Measurements from ENCODE around the gene S100PBP. TPM values are rescaled to one million over a fixed set of nuclear protein-coding genes. Genes with fewer than 3 reads are reported as not detected.

S100PBP gene
- total RNA-seq, 1 donor from 2014 or later = 40.1 TPM

DNA sequence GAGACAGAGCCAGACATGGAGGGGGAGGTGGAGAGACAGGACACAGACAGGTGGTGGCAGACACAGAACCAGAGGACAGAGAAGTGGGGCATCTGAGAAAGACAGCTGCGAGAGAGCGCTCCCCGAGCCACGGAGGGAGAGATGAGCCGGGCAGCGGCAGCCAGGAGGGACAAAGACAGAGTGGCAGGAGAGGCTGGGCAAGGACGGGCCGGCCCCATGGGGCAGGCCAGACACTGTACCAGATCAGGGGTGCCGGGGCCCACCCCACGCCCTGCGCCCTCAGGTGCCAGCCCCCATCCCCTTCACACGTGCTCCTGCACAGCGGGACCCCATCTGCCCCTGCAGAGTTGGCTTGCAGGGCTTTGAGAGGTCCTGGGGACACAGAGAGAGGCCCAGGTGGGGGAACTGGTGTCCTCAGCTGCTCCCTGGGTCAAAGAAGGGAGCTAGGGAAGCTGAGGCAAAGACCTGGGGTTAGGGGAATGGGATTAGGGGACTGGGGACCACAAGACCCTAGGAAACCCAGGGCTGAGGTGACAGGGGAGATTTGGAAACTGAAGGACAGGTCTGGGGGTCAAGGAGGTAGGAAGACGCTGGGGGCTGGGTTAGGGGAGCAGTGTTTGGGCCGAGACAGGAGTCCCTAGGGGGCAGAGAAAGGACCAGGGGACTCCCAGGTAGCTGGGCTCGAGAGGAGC lies 52.6 kb downstream of the S100PBP start:
- H3K4me3 Mint-ChIP-seq (ENCODE audit: unreplicated experiment) = peak overlapping the region; percentile 97
- peak overlapping the region; percentile 92 for H3K27ac Mint-ChIP-seq (ENCODE audit: unreplicated experiment)
- H3K36me3 Mint-ChIP-seq (ENCODE audit: unreplicated experiment) = peaks cover 14% of the 10 kb centered on the region
- H3K27me3 Mint-ChIP-seq (ENCODE audit: unreplicated experiment) = peaks cover 16% of the 10 kb centered on the region
- peaks cover 28% of the 10 kb centered on the region for H3K9me3 Mint-ChIP-seq (ENCODE audit: unreplicated experiment)
- H3K4me1 Mint-ChIP-seq (ENCODE audit: low read depth, unreplicated experiment) = peaks cover 22% of the 10 kb centered on the region
- peak; percentile 46 for DNase-seq
- TF ChIP-seq, protein P1, sequence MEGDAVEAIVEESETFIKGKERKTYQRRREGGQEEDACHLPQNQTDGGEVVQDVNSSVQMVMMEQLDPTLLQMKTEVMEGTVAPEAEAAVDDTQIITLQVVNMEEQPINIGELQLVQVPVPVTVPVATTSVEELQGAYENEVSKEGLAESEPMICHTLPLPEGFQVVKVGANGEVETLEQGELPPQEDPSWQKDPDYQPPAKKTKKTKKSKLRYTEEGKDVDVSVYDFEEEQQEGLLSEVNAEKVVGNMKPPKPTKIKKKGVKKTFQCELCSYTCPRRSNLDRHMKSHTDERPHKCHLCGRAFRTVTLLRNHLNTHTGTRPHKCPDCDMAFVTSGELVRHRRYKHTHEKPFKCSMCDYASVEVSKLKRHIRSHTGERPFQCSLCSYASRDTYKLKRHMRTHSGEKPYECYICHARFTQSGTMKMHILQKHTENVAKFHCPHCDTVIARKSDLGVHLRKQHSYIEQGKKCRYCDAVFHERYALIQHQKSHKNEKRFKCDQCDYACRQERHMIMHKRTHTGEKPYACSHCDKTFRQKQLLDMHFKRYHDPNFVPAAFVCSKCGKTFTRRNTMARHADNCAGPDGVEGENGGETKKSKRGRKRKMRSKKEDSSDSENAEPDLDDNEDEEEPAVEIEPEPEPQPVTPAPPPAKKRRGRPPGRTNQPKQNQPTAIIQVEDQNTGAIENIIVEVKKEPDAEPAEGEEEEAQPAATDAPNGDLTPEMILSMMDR (IDR thresholded peaks at IDR 0.05; ENCODE audit: partially characterized antibody, unreplicated experiment) = no peak

DNA sequence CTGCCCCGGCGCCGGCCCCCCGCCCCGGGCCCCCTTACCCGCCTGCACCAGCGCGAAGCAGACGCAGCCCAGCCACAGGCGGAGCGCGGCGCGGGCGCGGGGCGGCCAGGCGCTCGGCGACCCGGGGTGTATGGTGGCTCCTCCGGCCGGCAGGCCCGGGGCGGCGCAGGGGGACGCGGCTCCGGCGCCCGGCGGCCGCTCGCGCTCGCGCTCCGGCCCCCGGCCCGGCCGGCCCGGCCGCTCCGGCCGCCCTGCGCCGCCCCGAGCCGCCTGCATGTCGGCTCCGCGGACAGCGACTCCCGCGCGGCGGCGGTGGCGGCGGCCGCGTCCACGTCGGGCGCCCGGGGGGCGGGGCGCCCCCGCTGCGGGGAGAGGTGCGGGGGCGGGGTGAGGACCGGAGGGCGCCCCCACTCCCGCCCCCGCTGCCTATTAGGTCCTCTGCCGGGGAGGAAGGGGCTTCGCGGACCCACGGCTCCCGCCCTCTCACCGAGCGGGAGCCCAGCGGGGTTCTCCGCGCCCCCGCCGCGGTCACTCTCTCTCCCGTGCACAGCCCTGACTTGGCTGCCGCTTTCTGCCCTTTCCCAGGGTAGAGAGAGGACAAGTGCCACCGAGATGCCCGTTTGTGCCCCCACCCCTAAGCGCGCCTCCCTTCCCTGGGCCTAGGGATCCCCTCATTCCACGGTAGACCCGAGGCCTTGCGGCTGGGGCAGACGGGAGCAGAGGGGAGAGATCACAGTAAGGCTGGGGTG lies 53.3 kb downstream of the S100PBP start, which contains the start of gene FNDC5:
FNDC5 (minus strand) TSS at position 298 of the 749 bp plus-strand sequence.
- peaks cover 14% of the 10 kb centered on the region for H3K36me3 Mint-ChIP-seq (ENCODE audit: unreplicated experiment)
- peaks cover 16% of the 10 kb centered on the region for H3K27me3 Mint-ChIP-seq (ENCODE audit: unreplicated experiment)
- H3K27ac Mint-ChIP-seq (ENCODE audit: unreplicated experiment) = peak within 1 kb of the TSS; percentile 98
- peak; percentile 63 for DNase-seq
- TF ChIP-seq, protein P1 (IDR thresholded peaks at IDR 0.05; ENCODE audit: partially characterized antibody, unreplicated experiment) = no peak
- H3K4me1 Mint-ChIP-seq (ENCODE audit: low read depth, unreplicated experiment) = peaks cover 28% of the 10 kb centered on the region
- H3K9me3 Mint-ChIP-seq (ENCODE audit: unreplicated experiment) = peaks cover 31% of the 10 kb centered on the region
- H3K4me3 Mint-ChIP-seq (ENCODE audit: unreplicated experiment) = peak within 1 kb of the TSS; percentile 97

GRCh38 chr1:32871364-32872191 lies 54.1 kb downstream of the S100PBP start:
- Mint-ChIP-seq H3K36me3 (ENCODE audit: unreplicated experiment) (peaks cover 9% of the 10 kb centered on the region), H3K4me3 (ENCODE audit: unreplicated experiment) (peak overlapping the region; percentile 95), H3K9me3 (ENCODE audit: unreplicated experiment) (peaks cover 31% of the 10 kb centered on the region), H3K4me1 (ENCODE audit: low read depth, unreplicated experiment) (peaks cover 35% of the 10 kb centered on the region), H3K27ac (ENCODE audit: unreplicated experiment) (peak overlapping the region; percentile 98), H3K27me3 (ENCODE audit: unreplicated experiment) (peaks cover 16% of the 10 kb centered on the region)
- DNase-seq = no peak
- TF ChIP-seq, protein P1 (IDR thresholded peaks at IDR 0.05; ENCODE audit: partially characterized antibody, unreplicated experiment) = no peak

GRCh38 chr1:32872192-32872460 lies 54.7 kb downstream of the S100PBP start:
- DNase-seq = no peak
- Mint-ChIP-seq H3K27me3 (ENCODE audit: unreplicated experiment) (peaks cover 16% of the 10 kb centered on the region), H3K4me1 (ENCODE audit: low read depth, unreplicated experiment) (peaks cover 32% of the 10 kb centered on the region)

More at GRCh38 chr1:32872192-32872460, 54.7 kb downstream of the S100PBP start:
- Mint-ChIP-seq H3K9me3 (ENCODE audit: unreplicated experiment) (peaks cover 27% of the 10 kb centered on the region), H3K4me3 (ENCODE audit: unreplicated experiment) (peak overlapping the region; percentile 95), H3K36me3 (ENCODE audit: unreplicated experiment) (peaks cover 8% of the 10 kb centered on the region), H3K27ac (ENCODE audit: unreplicated experiment) (peak overlapping the region; percentile 98)
- TF ChIP-seq, protein P1 (IDR thresholded peaks at IDR 0.05; ENCODE audit: partially characterized antibody, unreplicated experiment) = no peak

Data from glutamatergic neuron (in vitro differentiated cells).